DND-41 (cell line): ENCODE results near the gene XKR7.

Experiments
- ATAC-seq: fragments of 200-7000 bp; cut with Tn5 transposase; 3 replicates; pipeline ENCODE4 v1.9.1; 2021; ENCODE audit warnings: low read depth; ENCODE audit not compliant: insufficient read depth
- DNase-seq: peaks from one replicate; pipeline ENCODE4 v3.0.0-alpha.2; 2020
- H2AFZ ChIP-seq: 2 replicates; pipeline ENCODE4 v1.6.0; 2012; ENCODE audit warnings: low read depth, low read length
- H3K27ac ChIP-seq: 2 replicates; pipeline ENCODE4 v1.5.1; 2012; ENCODE audit warnings: low read length, inconsistent platforms
- H3K27me3 ChIP-seq: fragments of 200-600 bp; sonication (generic); 2 replicates; pipeline ENCODE4 v1.6.0; 2012; ENCODE audit warnings: low read length, mild to moderate bottlenecking, inconsistent platforms; ENCODE audit not compliant: insufficient read depth, poor library complexity
- H3K36me3 ChIP-seq: 2 replicates; pipeline ENCODE4 v1.5.1; 2012; ENCODE audit warnings: low read length, inconsistent platforms; ENCODE audit not compliant: insufficient read depth
- H3K4me1 ChIP-seq: 2 replicates; pipeline ENCODE4 v1.5.1; 2012; ENCODE audit warnings: mild to moderate bottlenecking, low read length; ENCODE audit not compliant: insufficient read depth
- H3K4me2 ChIP-seq: 2 replicates; pipeline ENCODE4 v1.6.0; 2012; ENCODE audit warnings: mild to moderate bottlenecking, moderate library complexity, low read length, inconsistent platforms; ENCODE audit not compliant: insufficient read depth
- H3K4me3 ChIP-seq, 2 experiments: fragments of 200-600 bp in 1 of 2; shearing (Covaris generic) in 1 of 2; 2 replicates each; pipeline ENCODE4 v1.5.1; 2012 to 2016; ENCODE audit warnings: inconsistent platforms in 2 of 2, low read length in 2 of 2, mild to moderate bottlenecking in 2 of 2, low read depth in 1 of 2, moderate library complexity in 1 of 2
- H3K79me2 ChIP-seq: 2 replicates; pipeline ENCODE4 v1.6.0; 2012; ENCODE audit warnings: low read length, inconsistent platforms; ENCODE audit not compliant: insufficient read depth
- H3K9ac ChIP-seq: 2 replicates; pipeline ENCODE4 v1.6.0; 2012; ENCODE audit warnings: low read depth, mild to moderate bottlenecking, inconsistent platforms, low read length, moderate library complexity
- H3K9me3 ChIP-seq: 2 replicates; pipeline ENCODE4 v1.5.1; 2012; ENCODE audit warnings: low read length, moderate library complexity, mild to moderate bottlenecking, inconsistent platforms; ENCODE audit not compliant: insufficient read depth, severe bottlenecking
- H4K20me1 ChIP-seq: 2 replicates; pipeline ENCODE4 v1.6.0; 2012; ENCODE audit warnings: low read length; ENCODE audit not compliant: insufficient read depth
- CTCF ChIP-seq: IDR thresholded peaks from 2 replicates; pipeline ENCODE4 v1.5.1; 2012; ENCODE audit warnings: borderline replicate concordance, low read length, moderate library complexity, mild to moderate bottlenecking; ENCODE audit not compliant: poor library complexity, severe bottlenecking; ENCODE audit errors: extremely low read depth
- EZH2 ChIP-seq: IDR thresholded peaks from 3 replicates; pipeline ENCODE4 v1.6.1; 2012; ENCODE audit warnings: borderline replicate concordance, low read depth, mild to moderate bottlenecking, moderate library complexity, low read length, inconsistent platforms; ENCODE audit not compliant: severe bottlenecking

Gene XKR7

GRCh38 chr20:31936420-31936819, 31.5 kb upstream of the XKR7 start:
- H3K4me2 ChIP-seq, result no peak overlapping the region
- no peak overlapping the region for H3K27ac ChIP-seq
- H3K9me3 ChIP-seq, result no peaks in the 10 kb centered on the region
- no peak for TF ChIP-seq EZH2
- TF ChIP-seq CTCF, result no peak
- H3K4me1 ChIP-seq, result no peaks in the 10 kb centered on the region
- H3K27me3 ChIP-seq, result no peaks in the 10 kb centered on the region
- H3K79me2 ChIP-seq, result no peaks in the 10 kb centered on the region
- no peak overlapping the region for H3K9ac ChIP-seq
- H3K36me3 ChIP-seq, result no peaks in the 10 kb centered on the region
- peaks cover 7% of the 10 kb centered on the region for H4K20me1 ChIP-seq
- no peak overlapping the region for H2AFZ ChIP-seq
- ATAC-seq (no peak), DNase-seq (no peak)
- no peak overlapping the region for H3K4me3 ChIP-seq

- ATAC-seq, result no peak
- no peak overlapping the region for H3K27ac ChIP-seq
- TF ChIP-seq EZH2 (no peak), CTCF (no peak)
- H4K20me1 ChIP-seq, result peaks cover 7% of the 10 kb centered on the region
- no peak overlapping the region for H3K4me3 ChIP-seq
- H3K79me2 ChIP-seq, result no peaks in the 10 kb centered on the region
- H3K4me1 ChIP-seq, result no peaks in the 10 kb centered on the region
- H3K36me3 ChIP-seq, result no peaks in the 10 kb centered on the region
- no peaks in the 10 kb centered on the region for H3K27me3 ChIP-seq
- DNase-seq, result no peak
- no peak overlapping the region for H3K4me2 ChIP-seq
- no peak overlapping the region for H3K9ac ChIP-seq
- H2AFZ ChIP-seq, result no peak overlapping the region
- H3K9me3 ChIP-seq, result no peaks in the 10 kb centered on the region
Observed at GRCh38 chr20:31937820-31938219, 30.1 kb upstream of the XKR7 start.

GRCh38 chr20:31939661-31940060, 28.3 kb upstream of the XKR7 start:
- H2AFZ ChIP-seq, result no peak overlapping the region
- ATAC-seq, result no peak
- TF ChIP-seq EZH2 (no peak), CTCF (no peak)
- no peak overlapping the region for H3K9ac ChIP-seq
- no peak overlapping the region for H3K4me2 ChIP-seq
- no peaks in the 10 kb centered on the region for H3K27me3 ChIP-seq
- H3K4me1 ChIP-seq, result no peaks in the 10 kb centered on the region
- H3K9me3 ChIP-seq, result no peaks in the 10 kb centered on the region
- no peak overlapping the region for H3K27ac ChIP-seq
- H3K79me2 ChIP-seq, result no peaks in the 10 kb centered on the region
- peaks cover 7% of the 10 kb centered on the region for H4K20me1 ChIP-seq
- H3K4me3 ChIP-seq, result no peak overlapping the region
- H3K36me3 ChIP-seq, result peaks cover 10% of the 10 kb centered on the region; the same call in 1 of the 2 replicates
- no peak for DNase-seq

GRCh38 chr20:31943052-31943471, 24.9 kb upstream of the XKR7 start:
- no peak for DNase-seq
- H3K4me3 ChIP-seq, result no peak overlapping the region
- H3K79me2 ChIP-seq, result peaks cover 1% of the 10 kb centered on the region; the same call in 1 of the 2 replicates
- no peaks in the 10 kb centered on the region for H3K27me3 ChIP-seq
- H3K27ac ChIP-seq, result no peak overlapping the region
- TF ChIP-seq EZH2, result no peak
- no peak for TF ChIP-seq CTCF
- no peak overlapping the region for H3K4me2 ChIP-seq
- ATAC-seq, result no peak; the same call in 2 of the 3 replicates
- peaks cover 14% of the 10 kb centered on the region for H4K20me1 ChIP-seq
- no peaks in the 10 kb centered on the region for H3K4me1 ChIP-seq
- H3K9me3 ChIP-seq, result no peaks in the 10 kb centered on the region
- H3K9ac ChIP-seq, result no peak overlapping the region
- H3K36me3 ChIP-seq, result peaks cover 44% of the 10 kb centered on the region
- H2AFZ ChIP-seq, result no peak overlapping the region
